Fibroblast of lung (primary cell): ENCODE results near the gene ZNF23.

ENCODE experiments used
- CTCF ChIP-seq, 2 donors: IDR thresholded peaks in 1 of 2; conservative IDR thresholded peaks in 1 of 2; 1 replicate in 1 of 2; 2 replicates in 1 of 2; pipeline ENCODE4 v1.5.1; 2011 to 2012; ENCODE audit warnings: low read length in 2 of 2, control low read depth in 1 of 2, inconsistent platforms in 1 of 2, low read depth in 1 of 2, mild to moderate bottlenecking in 1 of 2
- EZH2 ChIP-seq: IDR thresholded peaks from 2 replicates; pipeline ENCODE4 v1.5.1; 2012; ENCODE audit warnings: low read length, control low read depth, mild to moderate bottlenecking; ENCODE audit errors: missing control alignments

- TF ChIP-seq CTCF (conservative IDR thresholded peaks at IDR 0.05 in 1 of 2, IDR thresholded peaks at IDR 0.05 in 1 of 2; ENCODE audit: low read depth in 1 of 2, low read length in 2 of 2) (no peak), EZH2 (no peak)
These were observed 42.9 kb upstream of the ZNF23 start for GRCh38 chr16:71504901-71505300.
